Measurements from ENCODE around the gene NKAIN2.
A peak's percentile ranks its signal among the peaks of the same experiment; 100 is the strongest.
"Not testable (repeated sequence)": the region's sequence is repeated elsewhere in the genome, so short reads cannot be mapped to it uniquely, and the experiment has no call there.

NKAIN2 gene

GRCh38 chr6:123888771-123889513 lies 85.3 kb downstream of the NKAIN2 start:
- DNase-seq (ENCODE audit: low spot score): no peak

GRCh38 chr6:123895346-123895745 lies 91.7 kb downstream of the NKAIN2 start:
- DNase-seq (ENCODE audit: low spot score) (no peak), FAIRE-seq (no peak)

More at GRCh38 chr6:123888771-123889513, 85.3 kb downstream of the NKAIN2 start:
- no peak for FAIRE-seq

- DNase-seq (ENCODE audit: low spot score) (no peak), FAIRE-seq (no peak)
Observed at GRCh38 chr6:123895806-123896205, 92.1 kb downstream of the NKAIN2 start.

GRCh38 chr6:123896869-123897268 lies 93.2 kb downstream of the NKAIN2 start:
- no peak for FAIRE-seq
- no peak for DNase-seq (ENCODE audit: low spot score)

GRCh38 chr6:123897965-123898364 lies 94.3 kb downstream of the NKAIN2 start:
- DNase-seq (ENCODE audit: low spot score) (no peak), FAIRE-seq (no peak)

GRCh38 chr6:123898665-123899064 lies 95.0 kb downstream of the NKAIN2 start:
- DNase-seq (ENCODE audit: low spot score): no peak
- FAIRE-seq: no peak

GRCh38 chr6:123899745-123900144 lies 96.1 kb downstream of the NKAIN2 start:
- FAIRE-seq: no peak
- DNase-seq (ENCODE audit: low spot score): no peak

- no peak for FAIRE-seq
Observed at GRCh38 chr6:123901436-123901835, 97.8 kb downstream of the NKAIN2 start.

GRCh38 chr6:123902738-123903313 lies 99.2 kb downstream of the NKAIN2 start:
- no peak for FAIRE-seq
- DNase-seq (ENCODE audit: low spot score): no peak

More at GRCh38 chr6:123901436-123901835, 97.8 kb downstream of the NKAIN2 start:
- no peak for DNase-seq (ENCODE audit: low spot score)

- FAIRE-seq: no peak
- no peak for DNase-seq (ENCODE audit: low spot score)
Observed at GRCh38 chr6:123904228-123904627, 100.6 kb downstream of the NKAIN2 start.

GRCh38 chr6:123908797-123909196 lies 105.1 kb downstream of the NKAIN2 start:
- DNase-seq (ENCODE audit: low spot score): no peak

GRCh38 chr6:123909989-123910388 lies 106.3 kb downstream of the NKAIN2 start:
- no peak for FAIRE-seq
- no peak for DNase-seq (ENCODE audit: low spot score)

More at GRCh38 chr6:123908797-123909196, 105.1 kb downstream of the NKAIN2 start:
- no peak for FAIRE-seq

GRCh38 chr6:123913863-123914262 lies 110.2 kb downstream of the NKAIN2 start:
- DNase-seq (ENCODE audit: low spot score) (no peak), FAIRE-seq (no peak)

- DNase-seq (ENCODE audit: low spot score); FAIRE-seq: not testable (repeated sequence)
Observed at GRCh38 chr6:123923379-123923778, 119.7 kb downstream of the NKAIN2 start.

GRCh38 chr6:123925350-123925749 lies 121.7 kb downstream of the NKAIN2 start:
- no peak for DNase-seq (ENCODE audit: low spot score)

GRCh38 chr6:123925842-123926399 lies 122.3 kb downstream of the NKAIN2 start:
- peak; percentile 9 for DNase-seq (ENCODE audit: low spot score)
- FAIRE-seq: no peak

More at GRCh38 chr6:123925350-123925749, 121.7 kb downstream of the NKAIN2 start:
- no peak for FAIRE-seq

- FAIRE-seq: no peak
- no peak for DNase-seq (ENCODE audit: low spot score)
Observed at GRCh38 chr6:123928529-123928928, 124.9 kb downstream of the NKAIN2 start.

- DNase-seq (ENCODE audit: low spot score) (no peak), FAIRE-seq (no peak)
Observed at GRCh38 chr6:123931928-123932327, 128.3 kb downstream of the NKAIN2 start.

- no peak for DNase-seq (ENCODE audit: low spot score)
- FAIRE-seq: no peak
Observed at GRCh38 chr6:123940551-123940950, 136.9 kb downstream of the NKAIN2 start.

GRCh38 chr6:123941855-123942254 lies 138.2 kb downstream of the NKAIN2 start:
- DNase-seq (ENCODE audit: low spot score) (no peak), FAIRE-seq (no peak)

GRCh38 chr6:123945386-123945785 lies 141.7 kb downstream of the NKAIN2 start:
- no peak for DNase-seq (ENCODE audit: low spot score)

GRCh38 chr6:123953920-123954319 lies 150.3 kb downstream of the NKAIN2 start:
- FAIRE-seq (no peak), DNase-seq (ENCODE audit: low spot score) (no peak)

More at GRCh38 chr6:123945386-123945785, 141.7 kb downstream of the NKAIN2 start:
- FAIRE-seq: no peak
